HCT116 (cell line): ENCODE measurements around the gene RAB1A. TPM values are rescaled to one million over a fixed set of nuclear protein-coding genes. Genes with fewer than 3 reads are reported as not detected.
A peak's percentile ranks its signal among the peaks of the same experiment; 100 is the strongest.

Experiments
- ATAC-seq: fragments of 200-7000 bp; cut with Tn5 transposase; 2 replicates; pipeline ENCODE4 v1.9.1; 2020; ENCODE audit warnings: mild to moderate bottlenecking, moderate library complexity
- BruUV-seq: library from RNA; stranded (reverse); fragments of 400-500 nt; replicated peaks from 2 replicates; lab custom pipeline; 2021; lab: Mats Ljungman, UMichigan
- CTCF ChIA-PET: fragments of 300-600 bp; sonication (Branson Sonifier 250); formaldehyde crosslinking; loops from one replicate; lab custom pipeline; 2021; ENCODE audit warnings: antibody characterized with exemption; lab: Charles Lee
- POLR2A ChIA-PET: fragments of 300-600, 350-600 bp; sonication (Branson Sonifier 250); formaldehyde crosslinking; loops from one replicate; lab custom pipeline; 2021; ENCODE audit warnings: antibody characterized with exemption; lab: Charles Lee
- RAD21 ChIA-PET, 2 experiments: fragments of 300-600 bp; sonication (Branson Sonifier 250); formaldehyde crosslinking; loops; one replicate each; lab custom pipeline; 2023; ENCODE audit warnings: low total read pairs in 2 of 2; ENCODE audit not compliant: uncharacterized antibody in 2 of 2, unreplicated experiment in 2 of 2, low non-redundant PET in 1 of 2; lab: Charles Lee
- DNase-seq: peaks from one replicate; pipeline ENCODE4 v3.0.0-alpha.2; 2010; ENCODE audit warnings: low read depth, low spot score
- H2AFZ ChIP-seq: fragments of 200-600 bp; shearing (Covaris generic), sonication (generic); 2 replicates; pipeline ENCODE4 v1.6.1; 2017; ENCODE audit warnings: low read depth, mixed run types, mixed read lengths, antibody characterized with exemption, low read length; ENCODE audit not compliant: poor library complexity, severe bottlenecking
- H3K27ac ChIP-seq: 2 replicates; pipeline ENCODE4 v1.5.1; 2012; ENCODE audit warnings: low read depth, low read length
- H3K27me3 ChIP-seq: fragments of 200-600 bp; sonication (generic); 2 replicates; pipeline ENCODE4 v1.6.1; 2016; ENCODE audit warnings: mixed run types, low read length, mixed read lengths; ENCODE audit not compliant: insufficient read depth
- H3K36me3 ChIP-seq, 2 experiments: fragments of 200-500 bp in 1 of 2; fragments of 200-600 bp in 1 of 2; sonication (Bioruptor generic) in 1 of 2; sonication (generic) in 1 of 2; 2 replicates each; pipeline versions ENCODE4 v1.5.1 to v1.6.1; 2014 to 2016; ENCODE audit warnings: low read length in 2 of 2, inconsistent platforms in 1 of 2, mixed read lengths in 1 of 2, mixed run types in 1 of 2; ENCODE audit not compliant: insufficient read depth in 2 of 2, control insufficient read depth in 1 of 2
- H3K4me1 ChIP-seq, 2 experiments: fragments of 200-600 bp in 1 of 2; sonication (generic) in 1 of 2; 2 replicates each; pipeline versions ENCODE4 v1.5.1 to v1.6.1; 2012 to 2017; ENCODE audit warnings: low read length in 2 of 2, inconsistent platforms in 1 of 2, mild to moderate bottlenecking in 1 of 2, mixed read lengths in 1 of 2, mixed run types in 1 of 2, moderate library complexity in 1 of 2; ENCODE audit not compliant: insufficient read depth in 2 of 2, control insufficient read depth in 1 of 2
- H3K4me2 ChIP-seq: fragments of 200-600 bp; sonication (generic); 2 replicates; pipeline ENCODE4 v1.6.1; 2017; ENCODE audit warnings: mixed run types, low read length, mixed read lengths
- H3K4me3 ChIP-seq, 2 experiments: fragments of 200-600 bp in 1 of 2; sonication (generic) in 1 of 2; replicated peaks in 1 of 2; 2 replicates each; pipeline ENCODE4 v1.5.1; 2011 to 2016; ENCODE audit warnings: low read length in 2 of 2, control low read depth in 1 of 2, low read depth in 1 of 2, mild to moderate bottlenecking in 1 of 2, mixed read lengths in 1 of 2, mixed run types in 1 of 2
- H3K79me2 ChIP-seq: fragments of 200-600 bp; sonication (generic); 2 replicates; pipeline ENCODE4 v1.6.1; 2017; ENCODE audit warnings: mild to moderate bottlenecking, mixed run types, low read length, moderate library complexity, mixed read lengths; ENCODE audit not compliant: insufficient read depth
- H3K9ac ChIP-seq: fragments of 200-600 bp; sonication (generic); 2 replicates; pipeline ENCODE4 v1.6.1; 2016; ENCODE audit warnings: low read length, mixed read lengths
- H3K9me2 ChIP-seq: fragments of 200-600 bp; sonication (generic), shearing (Covaris generic); 2 replicates; pipeline ENCODE4 v1.6.1; 2017; ENCODE audit warnings: mixed run types, mild to moderate bottlenecking, moderate library complexity; ENCODE audit not compliant: insufficient read depth
- H3K9me3 ChIP-seq, 2 experiments: fragments of 200-500 bp in 1 of 2; fragments of 200-600 bp in 1 of 2; sonication (Bioruptor generic) in 1 of 2; sonication (generic) in 1 of 2; 2 replicates each; pipeline ENCODE4 v1.6.1; 2014 to 2017; ENCODE audit warnings: low read length in 2 of 2, mixed read lengths in 2 of 2, inconsistent platforms in 1 of 2, low read depth in 1 of 2, mild to moderate bottlenecking in 1 of 2, mixed run types in 1 of 2, moderate library complexity in 1 of 2; ENCODE audit not compliant: control insufficient read depth in 1 of 2, insufficient read depth in 1 of 2
- H4K20me1 ChIP-seq: fragments of 200-600 bp; sonication (generic), shearing (Covaris generic); 2 replicates; pipeline ENCODE4 v1.6.1; 2017; ENCODE audit warnings: mixed run types, mild to moderate bottlenecking, moderate library complexity; ENCODE audit not compliant: insufficient read depth
- ATF3 ChIP-seq: IDR thresholded peaks from 2 replicates; pipeline ENCODE4 v1.6.1; 2012
- CEBPB ChIP-seq: IDR thresholded peaks from 2 replicates; pipeline ENCODE4 v1.6.1; 2012; ENCODE audit warnings: low read depth
- EGR1 ChIP-seq: IDR thresholded peaks from 2 replicates; pipeline ENCODE4 v1.6.1; 2012; ENCODE audit warnings: low read depth
- EZH2 ChIP-seq: fragments of 200-600 bp; sonication (generic); IDR thresholded peaks from 2 replicates; pipeline ENCODE4 v1.6.1; 2017; ENCODE audit warnings: antibody characterized with exemption, mixed run types
- EZH2phosphoT487 ChIP-seq: fragments of 200-600 bp; IDR thresholded peaks from 2 replicates; pipeline ENCODE4 v1.6.1; 2018; ENCODE audit warnings: antibody characterized with exemption, borderline replicate concordance
- FOSL1 ChIP-seq: IDR thresholded peaks from 2 replicates; pipeline ENCODE4 v1.6.1; 2012; ENCODE audit warnings: low read depth
- JUND ChIP-seq: IDR thresholded peaks from 2 replicates; pipeline ENCODE4 v1.6.1; 2012
- POLR2A ChIP-seq: IDR thresholded peaks from 2 replicates; pipeline ENCODE4 v1.7.0; 2011; ENCODE audit warnings: borderline replicate concordance; ENCODE audit not compliant: insufficient read depth, insufficient read length; ENCODE audit errors: extremely low read depth
- POLR2AphosphoS5 ChIP-seq: IDR thresholded peaks from 2 replicates; pipeline ENCODE4 v1.6.1; 2011; ENCODE audit warnings: mild to moderate bottlenecking, low read depth, low read length, moderate library complexity
- RAD21 ChIP-seq: IDR thresholded peaks from 2 replicates; pipeline ENCODE4 v1.6.1; 2012; ENCODE audit warnings: low read depth, mild to moderate bottlenecking
- SIN3A ChIP-seq: IDR thresholded peaks from 2 replicates; pipeline ENCODE4 v1.6.1; 2012; ENCODE audit warnings: low read depth
- SP1 ChIP-seq: IDR thresholded peaks from 2 replicates; pipeline ENCODE4 v1.6.1; 2012; ENCODE audit warnings: low read depth
- TCF7L2 ChIP-seq: IDR thresholded peaks from 2 replicates; pipeline ENCODE4 v1.7.0; 2011; ENCODE audit warnings: borderline replicate concordance, inconsistent platforms; ENCODE audit not compliant: insufficient read depth, insufficient read length; ENCODE audit errors: extremely low read depth
- YY1 ChIP-seq: IDR thresholded peaks from 2 replicates; pipeline ENCODE4 v1.6.1; 2011; ENCODE audit warnings: low read length, low read depth, moderate library complexity, mild to moderate bottlenecking; ENCODE audit not compliant: insufficient replicate concordance; ENCODE audit errors: extremely low read depth
- ZBTB33 ChIP-seq: IDR thresholded peaks from 2 replicates; pipeline ENCODE4 v1.6.1; 2011; ENCODE audit warnings: mild to moderate bottlenecking, low read length, moderate library complexity; ENCODE audit not compliant: insufficient replicate concordance; ENCODE audit errors: extremely low read depth
- ZFX ChIP-seq: fragments of 450-650 bp; IDR thresholded peaks from 2 replicates; pipeline ENCODE4 v1.6.1; 2017
- ZNF274 ChIP-seq: fragments of 200-500 bp; sonication (Bioruptor generic); IDR thresholded peaks from 2 replicates; pipeline ENCODE4 v1.6.1; 2014; ENCODE audit warnings: mild to moderate bottlenecking, low read depth, low read length, inconsistent platforms
- intact Hi-C: fragments of 100-400 bp; cut with micrococcal nuclease; formaldehyde crosslinking; loops from 2 replicates; pipeline ENCODE4 v1.10.0; 2022
- total RNA-seq: library from RNA; stranded (reverse); gene quantifications from one replicate; pipeline ENCODE4 v1.2.1, GENCODE V29; 2021; ENCODE audit not compliant: unreplicated experiment
- TF ChIP-seq, protein P1 (sequence below): IDR thresholded peaks from 2 replicates; pipeline ENCODE4 v1.6.1; 2012; ENCODE audit warnings: low read depth
- TF ChIP-seq, protein P2 (sequence below), 3 experiments: fragments of 200-600 bp in 1 of 3; sonication (generic) in 1 of 3; IDR thresholded peaks in 2 of 3; conservative IDR thresholded peaks in 1 of 3; 2 replicates each; pipeline ENCODE4 v1.5.1; 2012 to 2017; ENCODE audit warnings: low read depth in 2 of 3, low read length in 2 of 3, antibody characterized with exemption in 1 of 3, borderline replicate concordance in 1 of 3, control low read depth in 1 of 3, mild to moderate bottlenecking in 1 of 3, mixed read lengths in 1 of 3, mixed run types in 1 of 3, moderate library complexity in 1 of 3; ENCODE audit not compliant: insufficient read depth in 1 of 3

The RAB1A gene
- total RNA-seq, 1 experiment from 2014 or later, result 131 TPM

GRCh38 chr2:65120990-65121693 lies 8.8 kb downstream of the RAB1A start:
- BruUV-seq, result TSS peak; percentile 2
- no peak overlapping the region for H3K9ac ChIP-seq
- RAD21 ChIA-PET, result no interaction called here
- H3K4me2 ChIP-seq, result no peak overlapping the region
- no peak for DNase-seq
- H3K4me1 ChIP-seq, result peaks cover 15 to 22% of the 10 kb centered on the region in 2 experiments
- no peak overlapping the region for H2AFZ ChIP-seq
- TF ChIP-seq EZH2 (no peak), EZH2phosphoT487 (no peak), SIN3A (no peak), CEBPB (no peak), POLR2A (no peak), POLR2AphosphoS5 (no peak), SP1 (no peak), RAD21 (no peak), TCF7L2 (no peak), ZBTB33 (no peak), YY1 (no peak), ATF3 (no peak), EGR1 (no peak), ZFX (no peak), FOSL1 (no peak), ZNF274 (no peak), JUND (no peak)
- TF ChIP-seq, protein P1, sequence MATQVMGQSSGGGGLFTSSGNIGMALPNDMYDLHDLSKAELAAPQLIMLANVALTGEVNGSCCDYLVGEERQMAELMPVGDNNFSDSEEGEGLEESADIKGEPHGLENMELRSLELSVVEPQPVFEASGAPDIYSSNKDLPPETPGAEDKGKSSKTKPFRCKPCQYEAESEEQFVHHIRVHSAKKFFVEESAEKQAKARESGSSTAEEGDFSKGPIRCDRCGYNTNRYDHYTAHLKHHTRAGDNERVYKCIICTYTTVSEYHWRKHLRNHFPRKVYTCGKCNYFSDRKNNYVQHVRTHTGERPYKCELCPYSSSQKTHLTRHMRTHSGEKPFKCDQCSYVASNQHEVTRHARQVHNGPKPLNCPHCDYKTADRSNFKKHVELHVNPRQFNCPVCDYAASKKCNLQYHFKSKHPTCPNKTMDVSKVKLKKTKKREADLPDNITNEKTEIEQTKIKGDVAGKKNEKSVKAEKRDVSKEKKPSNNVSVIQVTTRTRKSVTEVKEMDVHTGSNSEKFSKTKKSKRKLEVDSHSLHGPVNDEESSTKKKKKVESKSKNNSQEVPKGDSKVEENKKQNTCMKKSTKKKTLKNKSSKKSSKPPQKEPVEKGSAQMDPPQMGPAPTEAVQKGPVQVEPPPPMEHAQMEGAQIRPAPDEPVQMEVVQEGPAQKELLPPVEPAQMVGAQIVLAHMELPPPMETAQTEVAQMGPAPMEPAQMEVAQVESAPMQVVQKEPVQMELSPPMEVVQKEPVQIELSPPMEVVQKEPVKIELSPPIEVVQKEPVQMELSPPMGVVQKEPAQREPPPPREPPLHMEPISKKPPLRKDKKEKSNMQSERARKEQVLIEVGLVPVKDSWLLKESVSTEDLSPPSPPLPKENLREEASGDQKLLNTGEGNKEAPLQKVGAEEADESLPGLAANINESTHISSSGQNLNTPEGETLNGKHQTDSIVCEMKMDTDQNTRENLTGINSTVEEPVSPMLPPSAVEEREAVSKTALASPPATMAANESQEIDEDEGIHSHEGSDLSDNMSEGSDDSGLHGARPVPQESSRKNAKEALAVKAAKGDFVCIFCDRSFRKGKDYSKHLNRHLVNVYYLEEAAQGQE, result no peak
- TF ChIP-seq, protein P2, sequence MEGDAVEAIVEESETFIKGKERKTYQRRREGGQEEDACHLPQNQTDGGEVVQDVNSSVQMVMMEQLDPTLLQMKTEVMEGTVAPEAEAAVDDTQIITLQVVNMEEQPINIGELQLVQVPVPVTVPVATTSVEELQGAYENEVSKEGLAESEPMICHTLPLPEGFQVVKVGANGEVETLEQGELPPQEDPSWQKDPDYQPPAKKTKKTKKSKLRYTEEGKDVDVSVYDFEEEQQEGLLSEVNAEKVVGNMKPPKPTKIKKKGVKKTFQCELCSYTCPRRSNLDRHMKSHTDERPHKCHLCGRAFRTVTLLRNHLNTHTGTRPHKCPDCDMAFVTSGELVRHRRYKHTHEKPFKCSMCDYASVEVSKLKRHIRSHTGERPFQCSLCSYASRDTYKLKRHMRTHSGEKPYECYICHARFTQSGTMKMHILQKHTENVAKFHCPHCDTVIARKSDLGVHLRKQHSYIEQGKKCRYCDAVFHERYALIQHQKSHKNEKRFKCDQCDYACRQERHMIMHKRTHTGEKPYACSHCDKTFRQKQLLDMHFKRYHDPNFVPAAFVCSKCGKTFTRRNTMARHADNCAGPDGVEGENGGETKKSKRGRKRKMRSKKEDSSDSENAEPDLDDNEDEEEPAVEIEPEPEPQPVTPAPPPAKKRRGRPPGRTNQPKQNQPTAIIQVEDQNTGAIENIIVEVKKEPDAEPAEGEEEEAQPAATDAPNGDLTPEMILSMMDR (IDR thresholded peaks at IDR 0.05 in 2 of 3, conservative IDR thresholded peaks at IDR 0.05 in 1 of 3; ENCODE audit: borderline replicate concordance in 1 of 3, insufficient read depth in 1 of 3, low read depth in 2 of 3, low read length in 2 of 3), result no peak
- no peak overlapping the region for H3K27ac ChIP-seq
- no peaks in the 10 kb centered on the region for H3K36me3 ChIP-seq
- no peaks in the 10 kb centered on the region for H3K9me2 ChIP-seq
- no peak for ATAC-seq
- intact Hi-C loops, result no loop called here
- peaks cover 100% of the 10 kb centered on the region for H3K79me2 ChIP-seq
- peaks cover 22% of the 10 kb centered on the region; the same call in 1 of the 2 replicates for H4K20me1 ChIP-seq
- no peaks in the 10 kb centered on the region for H3K9me3 ChIP-seq
- CTCF ChIA-PET, result interaction anchor here (1.2 kb wide), 1 partner anchor 12 kb away, joined by 4 read pairs; no protein-coding TSS in a partner anchor
- H3K27me3 ChIP-seq, result no peaks in the 10 kb centered on the region
- H3K4me3 ChIP-seq, result no peak overlapping the region
- POLR2A ChIA-PET, result interaction anchor here (3.3 kb wide), 1 partner anchor 9 kb away, joined by 12 read pairs; the partner anchor contains the start of gene RAB1A
